Esophagus muscularis mucosa (tissue), 4 donors: ENCODE data around the gene CD63. TPM values are rescaled to one million over a fixed set of nuclear protein-coding genes. Genes with fewer than 3 reads are reported as not detected.
A peak's percentile ranks its signal among the peaks of the same experiment; 100 is the strongest.

Experiments used
- DNase-seq: peaks from one replicate; pipeline ENCODE4 v3.0.0-alpha.2; 2017; ENCODE audit errors: extremely low spot score
- H3K27ac ChIP-seq, 4 donors: fragments of 200-600 bp; sonication (generic); replicated peaks in 1 of 4; 1 replicate in 3 of 4; 2 replicates in 1 of 4; pipeline ENCODE4 v1.5.1; 2016 to 2019; ENCODE audit warnings: mild to moderate bottlenecking in 1 of 4
- H3K27me3 ChIP-seq, 4 donors: fragments of 200-600 bp; sonication (generic); one replicate each; pipeline versions ENCODE4 v1.5.1 to v1.6.0; 2016 to 2019
- H3K36me3 ChIP-seq, 4 donors: fragments of 200-600 bp; sonication (generic); one replicate each; pipeline ENCODE4 v1.5.1; 2016 to 2019
- H3K4me1 ChIP-seq, 4 donors: fragments of 200-600 bp; sonication (generic); one replicate each; pipeline ENCODE4 v1.5.1; 2016 to 2019
- H3K4me3 ChIP-seq, 4 donors: fragments of 200-600 bp; sonication (generic); 1 replicate in 2 of 4; 2 replicates in 2 of 4; pipeline ENCODE4 v1.5.1; 2016 to 2019; ENCODE audit warnings: mild to moderate bottlenecking in 4 of 4, moderate library complexity in 1 of 4
- H3K9me3 ChIP-seq, 4 donors: fragments of 200-600 bp; sonication (generic); 1 replicate in 3 of 4; 2 replicates in 1 of 4; pipeline ENCODE4 v1.5.1; 2016 to 2019
- CTCF ChIP-seq, 3 experiments: fragments of 200-600 bp in 2 of 3; fragments of 450-650 bp in 1 of 3; sonication (generic) in 2 of 3; IDR thresholded peaks; one replicate each; pipeline ENCODE4 v1.5.1; 2017 to 2019; ENCODE audit warnings: antibody characterized with exemption in 3 of 3, mild to moderate bottlenecking in 2 of 3, moderate library complexity in 1 of 3
- EP300 ChIP-seq: sonication (generic); formaldehyde crosslinking; IDR thresholded peaks from one replicate; pipeline ENCODE4 v1.6.1; 2017; ENCODE audit warnings: antibody characterized with exemption
- POLR2A ChIP-seq: fragments of 450-650 bp; IDR thresholded peaks from one replicate; pipeline ENCODE4 v1.6.1; 2017; ENCODE audit warnings: antibody characterized with exemption, moderate library complexity, mild to moderate bottlenecking, low read depth
- POLR2AphosphoS5 ChIP-seq, 2 donors: sonication (generic); formaldehyde crosslinking; IDR thresholded peaks; one replicate each; pipeline ENCODE4 v1.6.1; 2017; ENCODE audit warnings: antibody characterized with exemption in 2 of 2
- WGBS: methylation state at CpG from one replicate; pipeline ENCODE4 v1.1.5; 2018; 5-methylcytosine and 5-hydroxymethylcytosine counted together
- intact Hi-C: fragments of 100-400 bp; cut with DNase I; formaldehyde crosslinking; loops from one replicate; pipeline ENCODE4 v1.15.1; 2023
- total RNA-seq, 4 donors: library from RNA; depleted of rRNA; stranded (reverse); fragments of >200 nt; gene quantifications; one replicate each; pipeline versions ENCODE4 v1.1.0 to v1.2.1, GENCODE V29; 2016

The CD63 gene
- total RNA-seq, 4 donors from 2014 or later = 742 to 1,177 (median 845) TPM

GRCh38 chr12:55745361-55746173, 16.8 kb upstream of the CD63 start:
- no peak for DNase-seq
- TF ChIP-seq CTCF (IDR thresholded peaks at IDR 0.05) = no peak
- TF ChIP-seq POLR2A = no peak
- no peak for TF ChIP-seq EP300
- TF ChIP-seq POLR2AphosphoS5 (IDR thresholded peaks at IDR 0.05) = no peak
- Histone ChIP-seq H3K36me3 (peaks cover 0 to 13% (median 3%) of the 10 kb centered on the region in 4 donors), H3K27me3 (no peaks in the 10 kb centered on the region), H3K4me1 (peaks cover 23 to 50% (median 40%) of the 10 kb centered on the region in 4 donors), H3K9me3 (no peaks in the 10 kb centered on the region), H3K4me3 (peak overlapping the region; percentile 8 to 34 (median 16)), H3K27ac (peak overlapping the region; percentile 38 to 75 (median 50))
- 23% methylated on average over 13 of the region's 13 CpGs for WGBS
- intact Hi-C loops = loop anchor here (5.0 to 10.0 kb wide), 2 partner anchors 52 to 289 kb away; no protein-coding TSS in a partner anchor

DNA sequence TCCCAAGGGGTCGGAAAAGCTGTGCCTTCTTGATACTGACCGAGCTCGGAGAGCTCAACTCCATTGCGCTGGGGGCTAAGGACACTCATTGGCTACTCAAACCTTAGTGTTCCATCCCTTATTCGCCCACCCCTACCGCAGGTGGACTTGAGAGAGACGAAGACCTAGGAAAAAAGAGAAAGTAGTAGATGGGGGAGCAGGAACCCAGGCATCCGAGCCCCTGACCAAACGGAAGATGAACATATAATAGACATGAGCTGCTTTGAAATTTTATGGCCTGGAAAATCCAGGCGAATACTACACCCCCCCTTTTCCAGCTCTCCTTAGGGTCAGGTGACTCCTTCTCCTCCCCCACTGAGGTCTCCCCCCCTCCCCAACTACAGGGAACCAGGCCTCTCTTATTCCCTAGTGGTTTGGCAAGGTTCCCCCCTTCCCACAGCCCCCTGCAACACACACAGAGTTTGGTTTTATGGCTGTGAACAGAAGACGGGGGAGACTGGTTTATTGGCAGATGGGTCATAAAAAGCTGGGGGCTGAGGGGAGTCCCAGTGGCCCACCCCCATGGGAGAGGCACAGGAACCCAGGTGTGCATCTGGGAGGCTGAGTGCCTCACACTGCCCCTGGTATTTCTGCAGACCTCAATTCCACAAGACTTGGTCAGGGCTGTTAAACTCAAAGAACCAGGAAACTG, 15.7 kb upstream of the CD63 start:
- TF ChIP-seq POLR2AphosphoS5 (IDR thresholded peaks at IDR 0.05) (no peak), POLR2A (no peak)
- peaks cover 0 to 4% (median 0%) of the 10 kb centered on the region in 4 donors for H3K36me3 ChIP-seq
- H3K4me1 ChIP-seq = peaks cover 23 to 50% (median 40%) of the 10 kb centered on the region in 4 donors
- 15% methylated on average over 10 of the region's 11 CpGs for WGBS
- DNase-seq = no peak
- peak overlapping the region in 3 of 4 donors; percentile 14 to 81 (median 75) for H3K27ac ChIP-seq
- H3K9me3 ChIP-seq = no peaks in the 10 kb centered on the region
- no peaks in the 10 kb centered on the region for H3K27me3 ChIP-seq
- intact Hi-C loops = loop anchor here (5.0 to 10.0 kb wide), 2 partner anchors 53 to 290 kb away; no protein-coding TSS in a partner anchor
- peak overlapping the region; percentile 59 to 65 (median 62) for H3K4me3 ChIP-seq

DNA sequence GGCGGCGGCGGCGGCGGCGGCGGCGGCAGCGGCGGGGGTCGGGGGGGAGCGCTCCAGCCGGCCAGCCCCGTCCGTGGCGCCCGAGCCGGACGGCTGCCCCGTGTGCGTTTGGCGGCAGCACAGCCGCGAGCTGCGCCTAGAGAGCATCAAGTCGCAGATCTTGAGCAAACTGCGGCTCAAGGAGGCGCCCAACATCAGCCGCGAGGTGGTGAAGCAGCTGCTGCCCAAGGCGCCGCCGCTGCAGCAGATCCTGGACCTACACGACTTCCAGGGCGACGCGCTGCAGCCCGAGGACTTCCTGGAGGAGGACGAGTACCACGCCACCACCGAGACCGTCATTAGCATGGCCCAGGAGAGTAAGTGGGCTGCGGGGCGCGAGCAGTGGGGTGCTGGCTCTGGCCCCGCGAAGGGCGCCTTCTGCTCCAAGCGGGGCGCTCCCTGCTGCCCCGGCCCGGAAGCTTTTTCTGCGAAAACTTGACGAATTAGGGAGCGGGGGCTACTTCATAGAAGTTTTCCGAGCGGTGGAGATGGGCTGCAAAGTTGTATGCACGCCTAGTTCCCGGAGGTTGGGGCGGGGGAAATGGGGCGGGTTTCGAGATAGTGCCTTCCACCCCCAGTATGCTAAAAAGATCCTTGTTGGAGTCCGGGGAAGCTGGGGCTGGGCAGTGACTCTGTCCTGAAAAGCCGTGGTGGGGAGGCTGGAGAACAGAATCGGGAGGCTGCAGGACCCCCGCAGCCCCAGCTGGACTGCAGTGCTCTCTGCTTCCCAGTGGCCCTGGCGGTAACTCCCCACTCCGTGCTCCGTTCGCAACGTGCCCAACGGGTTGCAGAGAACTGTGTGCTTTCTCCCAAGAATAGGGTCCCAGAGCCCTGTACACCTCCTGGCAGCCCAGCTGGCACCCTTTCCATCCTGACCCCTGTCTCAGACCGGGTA, 14.9 kb upstream of the CD63 start:
- DNase-seq = no peak
- under 1% methylated on average over 18 of the region's 73 CpGs for WGBS

GRCh38 chr12:55742719-55743405, 14.1 kb upstream of the CD63 start, which contains the start of gene GDF11:
TSS of gene GDF11 (plus strand) at chr12:55743122. CDS start at chr12:55743317, 195 bp downstream.
- H3K27me3 ChIP-seq = no peaks in the 10 kb centered on the region
- H3K27ac ChIP-seq = peak within 1 kb of the TSS; percentile 65 to 81 (median 78)
- no peaks in the 10 kb centered on the region for H3K36me3 ChIP-seq
- peak within 1 kb of the TSS; percentile 59 to 65 (median 62) for H3K4me3 ChIP-seq
- DNase-seq = no peak
- WGBS = 2% methylated on average over 15 of the region's 53 CpGs
- peaks cover 31 to 58% (median 48%) of the 10 kb centered on the region in 4 donors for H3K4me1 ChIP-seq
- TF ChIP-seq POLR2A (no peak), POLR2AphosphoS5 (IDR thresholded peaks at IDR 0.05) (peak; percentile 89 to 91), EP300 (no peak), CTCF (IDR thresholded peaks at IDR 0.05) (no peak)
- intact Hi-C loops = loop anchor here (2.0 to 10.0 kb wide), 2 partner anchors 198 to 292 kb away; no protein-coding TSS in a partner anchor
- H3K9me3 ChIP-seq = no peaks in the 10 kb centered on the region

More for the DNA sequence above, 14.9 kb upstream of the CD63 start:
- H3K27me3 ChIP-seq = no peaks in the 10 kb centered on the region
- intact Hi-C loops = loop anchor here (2.0 to 10.0 kb wide), 2 partner anchors 197 to 291 kb away; no protein-coding TSS in a partner anchor
- peaks cover 23 to 55% (median 40%) of the 10 kb centered on the region in 4 donors for H3K4me1 ChIP-seq
- TF ChIP-seq EP300 (no peak), POLR2A (no peak), CTCF (IDR thresholded peaks at IDR 0.05) (peak in 1 of 3 experiments; percentile 11), POLR2AphosphoS5 (IDR thresholded peaks at IDR 0.05) (peak in 1 of 2 donors; percentile 44)
- H3K27ac ChIP-seq = peak overlapping the region; percentile 65 to 81 (median 78)
- H3K36me3 ChIP-seq = no peaks in the 10 kb centered on the region
- H3K9me3 ChIP-seq = no peaks in the 10 kb centered on the region
- peak overlapping the region; percentile 59 to 65 (median 62) for H3K4me3 ChIP-seq
